OCI-LY1 (cell line): ENCODE data around the gene DLEC1.

Source experiments
- H2AFZ ChIP-seq: fragments of 200-600 bp; sonication (generic), shearing (Covaris generic); 2 replicates; pipeline ENCODE4 v1.6.0; 2014; ENCODE audit warnings: antibody characterized with exemption, mild to moderate bottlenecking, low read length
- H3F3A ChIP-seq: fragments of 200-600 bp; sonication (generic), shearing (Covaris generic); 2 replicates; pipeline ENCODE4 v1.6.0; 2014; ENCODE audit warnings: mild to moderate bottlenecking, antibody characterized with exemption, low read length, moderate library complexity; ENCODE audit not compliant: insufficient read depth
- H3K27ac ChIP-seq: fragments of 200-600 bp; sonication (generic); 2 replicates; pipeline ENCODE4 v1.5.1; 2014; ENCODE audit warnings: low read length, mixed run types, mild to moderate bottlenecking, low read depth; ENCODE audit not compliant: poor library complexity, severe bottlenecking
- H3K27me3 ChIP-seq: fragments of 200-600 bp; sonication (generic); 2 replicates; pipeline ENCODE4 v1.6.0; 2014; ENCODE audit warnings: antibody characterized with exemption, mild to moderate bottlenecking, low read length, moderate library complexity; ENCODE audit not compliant: insufficient read depth
- H3K36me3 ChIP-seq: fragments of 200-600 bp; sonication (generic); 2 replicates; pipeline ENCODE4 v1.6.1; 2014; ENCODE audit warnings: mild to moderate bottlenecking, antibody characterized with exemption, low read length, moderate library complexity, mixed read lengths; ENCODE audit not compliant: insufficient read depth
- H3K4me1 ChIP-seq: fragments of 200-600 bp; sonication (generic); 2 replicates; pipeline ENCODE4 v1.5.1; 2014; ENCODE audit warnings: mild to moderate bottlenecking, low read length, moderate library complexity; ENCODE audit not compliant: insufficient read depth, severe bottlenecking
- H3K4me2 ChIP-seq: fragments of 200-600 bp; sonication (generic), shearing (Covaris generic); 2 replicates; pipeline ENCODE4 v1.6.1; 2014; ENCODE audit warnings: low read length
- H3K4me3 ChIP-seq: fragments of 200-600 bp; sonication (generic); 2 replicates; pipeline ENCODE4 v1.5.1; 2014; ENCODE audit warnings: low read length, low read depth, mild to moderate bottlenecking, mixed read lengths; ENCODE audit not compliant: poor library complexity, severe bottlenecking
- H3K79me2 ChIP-seq: fragments of 200-600 bp; shearing (Covaris generic); 2 replicates; pipeline ENCODE4 v1.6.1; 2016; ENCODE audit warnings: mixed run types, low read length, mixed read lengths; ENCODE audit not compliant: insufficient read depth
- H3K9ac ChIP-seq: fragments of 200-600 bp; sonication (generic), shearing (Covaris generic); 2 replicates; pipeline ENCODE4 v1.6.1; 2014; ENCODE audit warnings: mild to moderate bottlenecking, low read length, mixed read lengths
- H3K9me2 ChIP-seq: fragments of 200-600 bp; sonication (generic), shearing (Covaris generic); 2 replicates; pipeline ENCODE4 v1.6.1; 2014; ENCODE audit warnings: low read depth, mild to moderate bottlenecking, low read length, mixed read lengths
- H3K9me3 ChIP-seq: fragments of 200-600 bp; shearing (Covaris generic); 2 replicates; pipeline ENCODE4 v1.6.1; 2014; ENCODE audit warnings: low read length, mixed read lengths
- H4K20me1 ChIP-seq: fragments of 200-600 bp; sonication (generic), shearing (Covaris generic); 2 replicates; pipeline ENCODE4 v1.6.0; 2016; ENCODE audit warnings: mild to moderate bottlenecking, low read length; ENCODE audit not compliant: insufficient read depth
- CTCF ChIP-seq: fragments of 200-600 bp; sonication (generic), shearing (Covaris generic); IDR thresholded peaks from 2 replicates; pipeline ENCODE4 v1.5.1; 2017; ENCODE audit warnings: mild to moderate bottlenecking, antibody characterized with exemption, low read length, moderate library complexity, mixed read lengths
- EZH2 ChIP-seq: fragments of 200-600 bp; sonication (generic), shearing (Covaris generic); IDR thresholded peaks from 2 replicates; pipeline ENCODE4 v1.8.0; 2017; ENCODE audit warnings: borderline replicate concordance, mixed run types, mild to moderate bottlenecking, antibody characterized with exemption, low read length, moderate library complexity, mixed read lengths

DLEC1 gene

DNA sequence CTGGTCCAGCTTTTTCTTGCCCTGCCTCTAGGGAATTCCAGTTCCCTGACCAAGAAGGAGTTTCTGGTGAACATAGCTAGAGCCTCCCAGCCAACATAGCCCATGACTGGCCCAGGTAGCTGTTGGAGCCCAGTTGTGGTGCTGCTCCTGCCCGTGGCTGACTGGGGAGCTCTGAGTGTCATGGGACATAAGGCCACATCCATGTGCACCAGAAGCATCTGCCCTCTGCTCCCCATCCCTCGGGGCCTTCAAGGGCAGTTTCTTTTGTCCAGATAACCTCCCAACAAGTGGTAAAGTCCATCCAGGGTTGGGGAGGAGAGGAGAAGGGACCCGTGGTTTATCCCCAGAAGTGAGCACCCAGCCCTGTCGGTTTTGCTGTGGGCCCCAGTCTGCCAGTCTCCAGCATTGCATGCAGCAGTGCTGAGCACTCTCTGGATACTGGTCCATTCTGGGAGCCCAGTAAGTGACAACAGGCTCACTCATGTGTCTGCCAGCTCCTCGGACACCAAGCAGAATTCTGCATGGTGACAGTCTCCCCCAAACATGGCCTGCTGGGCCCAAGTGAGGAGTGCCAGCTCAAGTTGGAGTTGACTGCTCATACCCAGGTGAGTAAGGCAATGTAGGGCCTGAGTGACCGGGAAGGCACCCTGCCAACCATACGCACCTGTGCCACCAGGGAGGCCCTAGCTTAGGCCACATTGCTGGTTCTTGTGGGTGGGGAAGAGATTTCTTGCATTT, 69.1 kb downstream of the DLEC1 start:
- Histone ChIP-seq H3K79me2 (no peaks in the 10 kb centered on the region), H3K4me2 (no peak overlapping the region), H4K20me1 (no peaks in the 10 kb centered on the region), H3F3A (no peaks in the 10 kb centered on the region), H3K36me3 (no peaks in the 10 kb centered on the region), H3K4me3 (no peak overlapping the region), H3K27ac (no peak overlapping the region), H2AFZ (no peak overlapping the region), H3K9ac (no peak overlapping the region), H3K9me3 (0 out of 2 replicates have a peak, but pooled peaks cover 3% of the 10 kb centered on the region), H3K9me2 (no peaks in the 10 kb centered on the region), H3K27me3 (no peaks in the 10 kb centered on the region), H3K4me1 (no peaks in the 10 kb centered on the region)
- TF ChIP-seq EZH2 (no peak), CTCF (no peak)

GRCh38 chr3:38108649-38109579, 69.9 kb downstream of the DLEC1 start:
- Histone ChIP-seq H2AFZ (no peak overlapping the region), H3K4me1 (no peaks in the 10 kb centered on the region), H3K4me2 (no peak overlapping the region), H3K27me3 (no peaks in the 10 kb centered on the region), H3K4me3 (no peak overlapping the region), H3K36me3 (no peaks in the 10 kb centered on the region), H3F3A (no peaks in the 10 kb centered on the region), H4K20me1 (no peaks in the 10 kb centered on the region), H3K9me3 (0 out of 2 replicates have a peak, but pooled peaks cover 3% of the 10 kb centered on the region), H3K9ac (no peak overlapping the region), H3K9me2 (no peaks in the 10 kb centered on the region), H3K27ac (no peak overlapping the region), H3K79me2 (no peaks in the 10 kb centered on the region)
- TF ChIP-seq EZH2, result no peak
- TF ChIP-seq CTCF, result no peak

DNA sequence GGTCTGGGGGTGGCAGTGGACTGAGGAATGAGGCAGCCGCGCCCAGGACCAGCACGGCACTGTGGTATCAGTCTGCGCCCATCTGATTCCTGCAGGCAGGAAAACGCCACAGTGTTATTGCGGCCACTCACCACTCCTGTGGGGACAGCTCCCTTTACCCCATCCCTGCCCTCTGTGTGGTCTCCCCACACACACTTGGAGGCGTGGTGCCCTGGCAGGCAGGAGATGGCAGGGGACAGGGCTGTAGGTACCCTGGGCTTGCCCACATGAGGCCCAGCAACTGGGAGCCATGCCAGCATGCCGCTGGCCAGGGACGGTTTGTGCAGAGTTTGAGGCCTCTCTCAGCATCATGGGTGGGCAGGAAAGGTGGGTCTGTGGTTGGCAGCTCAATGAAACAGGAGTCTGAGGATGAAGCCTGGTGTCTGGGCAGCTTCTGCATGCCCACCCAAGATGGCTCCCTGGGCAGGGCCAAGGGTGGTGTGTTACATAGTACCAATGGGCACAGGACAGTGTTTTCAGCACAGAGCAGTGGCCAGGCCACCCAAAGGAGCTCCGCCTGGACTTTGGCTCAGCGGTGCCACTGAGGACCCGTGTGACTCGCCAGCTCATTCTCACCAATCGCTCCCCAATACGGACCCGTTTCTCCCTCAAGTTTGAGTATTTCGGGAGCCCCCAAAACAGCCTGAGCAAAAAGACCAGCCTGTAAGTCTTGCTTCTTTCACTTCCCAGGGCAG, 70.7 kb downstream of the DLEC1 start:
- Histone ChIP-seq H3K27ac (no peak overlapping the region), H3K4me2 (no peak overlapping the region), H3K36me3 (no peaks in the 10 kb centered on the region), H4K20me1 (no peaks in the 10 kb centered on the region), H3F3A (no peaks in the 10 kb centered on the region), H3K9me2 (no peaks in the 10 kb centered on the region), H2AFZ (no peak overlapping the region), H3K9me3 (0 out of 2 replicates have a peak, but pooled peaks cover 3% of the 10 kb centered on the region), H3K4me3 (no peak overlapping the region), H3K9ac (no peak overlapping the region), H3K79me2 (no peaks in the 10 kb centered on the region), H3K27me3 (no peaks in the 10 kb centered on the region), H3K4me1 (no peaks in the 10 kb centered on the region)
- TF ChIP-seq EZH2, result no peak
